Liver (tissue), 9 donors: ENCODE results near the gene FBXO28. TPM values are rescaled to one million over a fixed set of nuclear protein-coding genes. Genes with fewer than 3 reads are reported as not detected.

Experiments
- DNase-seq: peaks from one replicate; pipeline ENCODE4 v3.0.0-alpha.2; 2017; ENCODE audit warnings: low spot score
- H3K27ac ChIP-seq, 2 donors: one replicate each; pipeline ENCODE4 v1.7.0; 2013; ENCODE audit warnings: inconsistent platforms in 2 of 2, low read length in 2 of 2, control low read depth in 1 of 2, low read depth in 1 of 2, mild to moderate bottlenecking in 1 of 2
- H3K27me3 ChIP-seq, 4 donors: one replicate each; pipeline versions ENCODE4 v1.6.1 to v1.7.0; 2013; ENCODE audit warnings: low read length in 3 of 4, inconsistent platforms in 1 of 4, mild to moderate bottlenecking in 1 of 4, moderate library complexity in 1 of 4; ENCODE audit not compliant: control insufficient read depth in 4 of 4, insufficient read depth in 4 of 4
- H3K36me3 ChIP-seq, 4 donors: one replicate each; pipeline versions ENCODE4 v1.6.1 to v1.7.0; 2013; ENCODE audit warnings: low read length in 3 of 4, mild to moderate bottlenecking in 3 of 4, low read depth in 1 of 4, moderate library complexity in 1 of 4; ENCODE audit not compliant: control insufficient read depth in 4 of 4, insufficient read depth in 3 of 4
- H3K4me1 ChIP-seq, 4 donors: one replicate each; pipeline versions ENCODE4 v1.6.1 to v1.7.0; 2013; ENCODE audit warnings: low read length in 3 of 4, mild to moderate bottlenecking in 3 of 4, moderate library complexity in 1 of 4; ENCODE audit not compliant: control insufficient read depth in 4 of 4, insufficient read depth in 4 of 4
- H3K4me3 ChIP-seq, 3 donors: one replicate each; pipeline versions ENCODE4 v1.6.1 to v1.7.0; 2013; ENCODE audit warnings: low read length in 3 of 3, control low read depth in 1 of 3, low read depth in 1 of 3, mild to moderate bottlenecking in 1 of 3
- H3K9ac ChIP-seq, 2 donors: one replicate each; pipeline ENCODE4 v1.7.0; 2013; ENCODE audit warnings: low read length in 2 of 2, mild to moderate bottlenecking in 2 of 2, moderate library complexity in 2 of 2, control low read depth in 1 of 2, low read depth in 1 of 2
- H3K9me3 ChIP-seq, 4 donors: one replicate each; pipeline versions ENCODE4 v1.6.1 to v1.7.0; 2013; ENCODE audit warnings: low read length in 3 of 4; ENCODE audit not compliant: control insufficient read depth in 4 of 4
- ATF3 ChIP-seq: IDR thresholded peaks from 2 replicates; pipeline ENCODE4 v1.6.1; 2016; ENCODE audit warnings: antibody characterized with exemption
- EGR1 ChIP-seq, 2 donors: IDR thresholded peaks; 2 replicates each; pipeline ENCODE4 v1.6.1; 2016 to 2018; ENCODE audit warnings: antibody characterized with exemption in 2 of 2, low read depth in 2 of 2
- FOXA1 ChIP-seq: IDR thresholded peaks from 2 replicates; pipeline ENCODE4 v1.6.1; 2016; ENCODE audit warnings: antibody characterized with exemption
- FOXA2 ChIP-seq: IDR thresholded peaks from 2 replicates; pipeline ENCODE4 v1.6.1; 2016; ENCODE audit warnings: antibody characterized with exemption
- GABPA ChIP-seq, 2 donors: IDR thresholded peaks in 1 of 2; conservative IDR thresholded peaks in 1 of 2; 2 replicates each; pipeline ENCODE4 v1.6.1; 2016; ENCODE audit warnings: antibody characterized with exemption in 2 of 2, mild to moderate bottlenecking in 1 of 2, moderate library complexity in 1 of 2
- HNF4A ChIP-seq, 2 donors: conservative IDR thresholded peaks; 2 replicates each; pipeline ENCODE4 v1.6.1; 2016; ENCODE audit warnings: antibody characterized with exemption in 2 of 2, mild to moderate bottlenecking in 2 of 2
- HNF4G ChIP-seq: IDR thresholded peaks from 2 replicates; pipeline ENCODE4 v1.6.1; 2016; ENCODE audit warnings: antibody characterized with exemption
- JUND ChIP-seq, 2 donors: IDR thresholded peaks; 2 replicates each; pipeline ENCODE4 v1.6.1; 2016; ENCODE audit warnings: antibody characterized with exemption in 2 of 2
- NR2F2 ChIP-seq: IDR thresholded peaks from 2 replicates; pipeline ENCODE4 v1.6.1; 2016; ENCODE audit warnings: antibody characterized with exemption
- RAD21 ChIP-seq, 2 donors: IDR thresholded peaks; 2 replicates each; pipeline ENCODE4 v1.6.1; 2016; ENCODE audit warnings: antibody characterized with exemption in 2 of 2, mild to moderate bottlenecking in 2 of 2
- RXRA ChIP-seq, 2 donors: IDR thresholded peaks; 2 replicates each; pipeline ENCODE4 v1.6.1; 2017 to 2018; ENCODE audit warnings: antibody characterized with exemption in 2 of 2, mild to moderate bottlenecking in 1 of 2
- SP1 ChIP-seq: IDR thresholded peaks from 2 replicates; pipeline ENCODE4 v1.6.1; 2018; ENCODE audit warnings: antibody characterized with exemption, mild to moderate bottlenecking
- TAF1 ChIP-seq: conservative IDR thresholded peaks from 2 replicates; pipeline ENCODE4 v1.6.1; 2016; ENCODE audit warnings: antibody characterized with exemption, mild to moderate bottlenecking
- YY1 ChIP-seq: IDR thresholded peaks from 2 replicates; pipeline ENCODE4 v1.6.1; 2016; ENCODE audit warnings: antibody characterized with exemption, mild to moderate bottlenecking
- WGBS: extraction: QIAGEN DNeasy Blood & Tissue Kit; methylation state at CpG from one replicate; pipeline ENCODE4 v1.1.7; 2013; 5-methylcytosine and 5-hydroxymethylcytosine counted together
- polyA plus RNA-seq, 2 donors: library from polyadenylated mRNA; stranded (reverse) in 1 of 2; unstranded in 1 of 2; fragments of 200-250 nt in 1 of 2; fragments of >200 nt in 1 of 2; fragmentation: Nextera tagmentation in 1 of 2; extraction: Ambion mirVana in 1 of 2; gene quantifications; one replicate each; pipeline versions ENCODE4 v1.2.1 to v1.2.3, GENCODE V29; 2013 to 2015
- total RNA-seq, 2 donors: library from RNA; depleted of rRNA; stranded (reverse); fragments of >200 nt; gene quantifications; one replicate each; pipeline ENCODE4 v1.2.3, GENCODE V29; 2014
- TF ChIP-seq, protein P1 (sequence below): IDR thresholded peaks from 2 replicates; pipeline ENCODE4 v1.6.1; 2016; ENCODE audit warnings: antibody characterized with exemption
- TF ChIP-seq, protein P2 (sequence below): fragments of 150-350 bp; IDR thresholded peaks from 2 replicates; pipeline ENCODE4 v1.5.1; 2017; ENCODE audit warnings: improper control_type of control experiment, low read depth, low read length; ENCODE audit not compliant: missing input control
- TF ChIP-seq, protein P3 (sequence below): IDR thresholded peaks from 2 replicates; pipeline ENCODE4 v1.6.1; 2016; ENCODE audit warnings: antibody characterized with exemption
- donor health status: healthy.
- donor health status: healthy.
- donor health status: healthy.
- donor health status: healthy.
- donor health status: healthy.

FBXO28 gene
- total and polyA plus RNA-seq, 4 donors, result 6.7 to 23.1 (median 13.1) TPM

DNA sequence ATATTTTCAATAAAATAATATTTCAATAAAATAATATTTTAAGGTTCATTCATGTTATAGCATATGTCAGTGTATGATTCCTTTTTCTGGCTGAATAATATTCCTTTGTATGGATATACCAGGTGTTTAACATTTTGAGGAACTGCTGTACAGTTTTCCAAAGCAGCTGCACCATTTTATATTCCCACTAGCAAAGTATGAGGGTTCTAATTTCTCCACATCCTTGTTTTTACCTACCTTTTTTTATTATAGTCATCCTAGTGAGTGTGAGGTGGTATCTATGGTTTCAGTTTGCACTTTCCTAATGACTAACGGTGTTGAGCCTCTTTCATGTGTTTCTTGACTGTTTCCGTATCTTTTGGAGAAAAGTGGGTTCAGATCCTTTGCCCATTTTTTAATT lies 74.4 kb downstream of the FBXO28 start:
- no peak overlapping the region for H3K9ac ChIP-seq
- DNase-seq, result no peak
- WGBS, result 93% methylated on average over 2 of the region's 2 CpGs
- TF ChIP-seq FOXA1, result no peak
- no peak for TF ChIP-seq EGR1 (IDR thresholded peaks at IDR 0.05; ENCODE audit: low read depth in 2 of 2)
- no peak for TF ChIP-seq NR2F2
- TF ChIP-seq HNF4G, result no peak
- TF ChIP-seq TAF1, result no peak
- no peak for TF ChIP-seq SP1
- no peak for TF ChIP-seq HNF4A (conservative IDR thresholded peaks at IDR 0.05)
- TF ChIP-seq JUND (IDR thresholded peaks at IDR 0.05), result no peak
- TF ChIP-seq RXRA (IDR thresholded peaks at IDR 0.05), result no peak
- no peaks in the 10 kb centered on the region for H3K27me3 ChIP-seq
- H3K36me3 ChIP-seq, result peaks cover 0 to 5% (median 3%) of the 10 kb centered on the region in 4 donors
- no peaks in the 10 kb centered on the region for H3K9me3 ChIP-seq
- H3K27ac ChIP-seq, result no peak overlapping the region
- no peak overlapping the region for H3K4me3 ChIP-seq
- H3K4me1 ChIP-seq, result peaks cover 2 to 13% (median 7%) of the 10 kb centered on the region in 4 donors

- Histone ChIP-seq H3K4me1 (peaks cover 0 to 5% (median 1%) of the 10 kb centered on the region in 4 donors), H3K27me3 (no peaks in the 10 kb centered on the region), H3K27ac (no peak overlapping the region), H3K36me3 (peaks cover 0 to 5% (median 3%) of the 10 kb centered on the region in 4 donors), H3K9me3 (no peaks in the 10 kb centered on the region), H3K4me3 (no peak overlapping the region), H3K9ac (no peak overlapping the region)
- TF ChIP-seq, protein P1, sequence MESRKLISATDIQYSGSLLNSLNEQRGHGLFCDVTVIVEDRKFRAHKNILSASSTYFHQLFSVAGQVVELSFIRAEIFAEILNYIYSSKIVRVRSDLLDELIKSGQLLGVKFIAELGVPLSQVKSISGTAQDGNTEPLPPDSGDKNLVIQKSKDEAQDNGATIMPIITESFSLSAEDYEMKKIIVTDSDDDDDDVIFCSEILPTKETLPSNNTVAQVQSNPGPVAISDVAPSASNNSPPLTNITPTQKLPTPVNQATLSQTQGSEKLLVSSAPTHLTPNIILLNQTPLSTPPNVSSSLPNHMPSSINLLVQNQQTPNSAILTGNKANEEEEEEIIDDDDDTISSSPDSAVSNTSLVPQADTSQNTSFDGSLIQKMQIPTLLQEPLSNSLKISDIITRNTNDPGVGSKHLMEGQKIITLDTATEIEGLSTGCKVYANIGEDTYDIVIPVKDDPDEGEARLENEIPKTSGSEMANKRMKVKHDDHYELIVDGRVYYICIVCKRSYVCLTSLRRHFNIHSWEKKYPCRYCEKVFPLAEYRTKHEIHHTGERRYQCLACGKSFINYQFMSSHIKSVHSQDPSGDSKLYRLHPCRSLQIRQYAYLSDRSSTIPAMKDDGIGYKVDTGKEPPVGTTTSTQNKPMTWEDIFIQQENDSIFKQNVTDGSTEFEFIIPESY, result no peak
- TF ChIP-seq JUND (IDR thresholded peaks at IDR 0.05), result no peak
- TF ChIP-seq HNF4A (conservative IDR thresholded peaks at IDR 0.05), result no peak
- TF ChIP-seq ATF3, result no peak
- no peak for TF ChIP-seq GABPA (IDR thresholded peaks at IDR 0.05 in 1 of 2, conservative IDR thresholded peaks at IDR 0.05 in 1 of 2)
- no peak for TF ChIP-seq RAD21 (IDR thresholded peaks at IDR 0.05)
- DNase-seq, result no peak
- WGBS, result 97% methylated on average over 7 of the region's 7 CpGs
Observed at GRCh38 chr1:224189561-224189960, 75.7 kb downstream of the FBXO28 start.

DNA sequence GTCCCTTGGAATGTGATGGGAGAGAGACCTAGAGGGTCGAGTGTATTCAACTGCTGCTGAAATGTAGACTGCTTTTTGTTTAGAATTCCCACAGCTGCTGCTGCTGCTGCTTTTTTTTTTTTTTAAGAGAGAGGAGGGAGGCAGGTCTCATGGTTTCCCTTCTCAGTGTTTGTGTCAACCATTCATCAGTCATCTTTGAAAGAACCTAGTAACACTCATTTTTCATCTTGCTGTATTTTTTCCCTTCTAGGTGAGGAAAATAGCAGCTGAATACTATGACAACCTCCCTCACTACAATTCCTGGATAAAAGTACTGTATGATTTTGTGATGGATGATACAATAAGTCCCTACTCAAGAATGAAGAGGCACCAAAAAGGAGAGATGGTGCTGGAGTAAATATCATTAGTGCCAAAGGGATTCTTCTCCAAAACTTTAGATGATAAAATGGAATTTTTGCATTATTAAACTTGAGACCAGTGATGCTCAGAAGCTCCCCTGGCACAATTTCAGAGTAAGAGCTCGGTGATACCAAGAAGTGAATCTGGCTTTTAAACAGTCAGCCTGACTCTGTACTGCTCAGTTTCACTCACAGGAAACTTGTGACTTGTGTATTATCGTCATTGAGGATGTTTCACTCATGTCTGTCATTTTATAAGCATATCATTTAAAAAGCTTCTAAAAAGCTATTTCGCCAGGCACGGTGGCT lies 78.3 kb downstream of the FBXO28 start:
- 75% methylated on average over 5 of the region's 5 CpGs for WGBS
- TF ChIP-seq, protein P2, sequence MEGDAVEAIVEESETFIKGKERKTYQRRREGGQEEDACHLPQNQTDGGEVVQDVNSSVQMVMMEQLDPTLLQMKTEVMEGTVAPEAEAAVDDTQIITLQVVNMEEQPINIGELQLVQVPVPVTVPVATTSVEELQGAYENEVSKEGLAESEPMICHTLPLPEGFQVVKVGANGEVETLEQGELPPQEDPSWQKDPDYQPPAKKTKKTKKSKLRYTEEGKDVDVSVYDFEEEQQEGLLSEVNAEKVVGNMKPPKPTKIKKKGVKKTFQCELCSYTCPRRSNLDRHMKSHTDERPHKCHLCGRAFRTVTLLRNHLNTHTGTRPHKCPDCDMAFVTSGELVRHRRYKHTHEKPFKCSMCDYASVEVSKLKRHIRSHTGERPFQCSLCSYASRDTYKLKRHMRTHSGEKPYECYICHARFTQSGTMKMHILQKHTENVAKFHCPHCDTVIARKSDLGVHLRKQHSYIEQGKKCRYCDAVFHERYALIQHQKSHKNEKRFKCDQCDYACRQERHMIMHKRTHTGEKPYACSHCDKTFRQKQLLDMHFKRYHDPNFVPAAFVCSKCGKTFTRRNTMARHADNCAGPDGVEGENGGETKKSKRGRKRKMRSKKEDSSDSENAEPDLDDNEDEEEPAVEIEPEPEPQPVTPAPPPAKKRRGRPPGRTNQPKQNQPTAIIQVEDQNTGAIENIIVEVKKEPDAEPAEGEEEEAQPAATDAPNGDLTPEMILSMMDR, result no peak
- TF ChIP-seq FOXA1, result no peak
- TF ChIP-seq ATF3, result no peak
- no peak for TF ChIP-seq YY1
- no peak for TF ChIP-seq EGR1 (IDR thresholded peaks at IDR 0.05; ENCODE audit: low read depth in 2 of 2)
- TF ChIP-seq, protein P1, result no peak
- no peak for TF ChIP-seq RAD21 (IDR thresholded peaks at IDR 0.05)
- TF ChIP-seq SP1, result no peak
- no peak for TF ChIP-seq HNF4A (conservative IDR thresholded peaks at IDR 0.05)
- no peak for TF ChIP-seq JUND (IDR thresholded peaks at IDR 0.05)
- no peak for TF ChIP-seq RXRA (IDR thresholded peaks at IDR 0.05)
- no peak for TF ChIP-seq GABPA (IDR thresholded peaks at IDR 0.05 in 1 of 2, conservative IDR thresholded peaks at IDR 0.05 in 1 of 2)
- no peak for TF ChIP-seq HNF4G
- no peak for TF ChIP-seq FOXA2
- no peak for TF ChIP-seq TAF1
- TF ChIP-seq, protein P3, sequence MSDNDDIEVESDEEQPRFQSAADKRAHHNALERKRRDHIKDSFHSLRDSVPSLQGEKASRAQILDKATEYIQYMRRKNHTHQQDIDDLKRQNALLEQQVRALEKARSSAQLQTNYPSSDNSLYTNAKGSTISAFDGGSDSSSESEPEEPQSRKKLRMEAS, result no peak
- TF ChIP-seq NR2F2, result no peak

More for the DNA sequence above, 78.3 kb downstream of the FBXO28 start:
- DNase-seq, result no peak
- Histone ChIP-seq H3K27me3 (no peaks in the 10 kb centered on the region), H3K36me3 (peaks cover 0 to 5% (median 3%) of the 10 kb centered on the region in 4 donors), H3K9ac (no peak overlapping the region), H3K27ac (no peak overlapping the region), H3K9me3 (no peaks in the 10 kb centered on the region), H3K4me3 (no peak overlapping the region), H3K4me1 (peaks cover 2 to 9% (median 6%) of the 10 kb centered on the region in 4 donors)
